Body of pancreas (tissue), 4 donors: ENCODE measurements around the gene ZFP62.

ENCODE experiments used
- CTCF ChIP-seq, 7 experiments: fragments of 450-650 bp in 4 of 7; fragments of 200-600 bp in 3 of 7; sonication (generic) in 3 of 7; IDR thresholded peaks; one replicate each; pipeline ENCODE4 v1.5.1; 2016 to 2019; ENCODE audit warnings: antibody characterized with exemption in 7 of 7
- POLR2A ChIP-seq, 3 donors: fragments of 450-650 bp; IDR thresholded peaks; one replicate each; pipeline ENCODE4 v1.6.1; 2016; ENCODE audit warnings: antibody characterized with exemption in 3 of 3, mild to moderate bottlenecking in 2 of 3

- TF ChIP-seq POLR2A (IDR thresholded peaks at IDR 0.05) (no peak), CTCF (IDR thresholded peaks at IDR 0.05) (no peak)
These were observed 31.4 kb downstream of the ZFP62 start for GRCh38 chr5:180829726-180830125.
